ENCODE data around the gene GOSR1.
"Not testable (repeated sequence)": the region's sequence is repeated elsewhere in the genome, so short reads cannot be mapped to it uniquely, and the experiment has no call there.

Gene GOSR1

GRCh38 chr17:30477083-30477773, at the start of gene GOSR1:
Gene GOSR1, plus strand, starts transcription at chr17:30477408. Its CDS starts 26 bp downstream, at chr17:30477434.
- peak; percentile 93 for DNase-seq

GRCh38 chr17:30427611-30428010, 49.6 kb upstream of the GOSR1 start:
- no peak for DNase-seq

- DNase-seq: no peak
Observed at GRCh38 chr17:30429155-30429554, 48.1 kb upstream of the GOSR1 start.

GRCh38 chr17:30433514-30433913, 43.7 kb upstream of the GOSR1 start:
- no peak for DNase-seq

GRCh38 chr17:30436729-30437128, 40.5 kb upstream of the GOSR1 start:
- no peak for DNase-seq

- no peak for DNase-seq
Observed at GRCh38 chr17:30443721-30444120, 33.5 kb upstream of the GOSR1 start.

GRCh38 chr17:30446640-30447039, 30.6 kb upstream of the GOSR1 start:
- DNase-seq: not testable (repeated sequence)

- no peak for DNase-seq
Observed at GRCh38 chr17:30449480-30449879, 27.7 kb upstream of the GOSR1 start.

GRCh38 chr17:30450125-30451027, 26.8 kb upstream of the GOSR1 start:
- no peak for DNase-seq

- DNase-seq: no peak
Observed at GRCh38 chr17:30454635-30455034, 22.6 kb upstream of the GOSR1 start.

- DNase-seq: no peak
Observed at GRCh38 chr17:30458371-30458770, 18.8 kb upstream of the GOSR1 start.

GRCh38 chr17:30458797-30459413, 18.3 kb upstream of the GOSR1 start:
- not testable (repeated sequence) for DNase-seq

GRCh38 chr17:30468465-30468864, 8.7 kb upstream of the GOSR1 start:
- no peak for DNase-seq

- no peak for DNase-seq
Observed at GRCh38 chr17:30472238-30472890, 4.8 kb upstream of the GOSR1 start.

- no peak for DNase-seq
Observed at GRCh38 chr17:30475206-30475605, 2.0 kb upstream of the GOSR1 start.

- peak; percentile 23 for DNase-seq
Observed at GRCh38 chr17:30476726-30477082, 504 bp upstream of the GOSR1 start.

- peak; percentile 66 for DNase-seq
Observed at GRCh38 chr17:30477774-30478115, 537 bp downstream of the GOSR1 start.

GRCh38 chr17:30482555-30482954, 5.3 kb downstream of the GOSR1 start:
- DNase-seq: no peak

- DNase-seq: no peak
Observed at GRCh38 chr17:30483159-30483558, 6.0 kb downstream of the GOSR1 start.

GRCh38 chr17:30493780-30494179, 16.6 kb downstream of the GOSR1 start:
- no peak for DNase-seq

GRCh38 chr17:30495586-30495985, 18.4 kb downstream of the GOSR1 start:
- no peak for DNase-seq

GRCh38 chr17:30503558-30503957, 26.4 kb downstream of the GOSR1 start:
- DNase-seq: no peak

- DNase-seq: no peak
Observed at GRCh38 chr17:30505868-30506417, 28.7 kb downstream of the GOSR1 start.
